ENCODE data around the gene AP4B1.
A peak's percentile ranks its signal among the peaks of the same experiment; 100 is the strongest.

The AP4B1 gene

GRCh38 chr1:113930499-113931161 is 26.0 kb upstream of the AP4B1 start:
- no peak for TF ChIP-seq CTCF (IDR thresholded peaks at IDR 0.05)
- TF ChIP-seq ZFX (IDR thresholded peaks at IDR 0.05; ENCODE audit: borderline replicate concordance) = no peak
- peak overlapping the region; percentile 66; the same call in 1 of the 2 replicates for H3K27ac ChIP-seq

DNA sequence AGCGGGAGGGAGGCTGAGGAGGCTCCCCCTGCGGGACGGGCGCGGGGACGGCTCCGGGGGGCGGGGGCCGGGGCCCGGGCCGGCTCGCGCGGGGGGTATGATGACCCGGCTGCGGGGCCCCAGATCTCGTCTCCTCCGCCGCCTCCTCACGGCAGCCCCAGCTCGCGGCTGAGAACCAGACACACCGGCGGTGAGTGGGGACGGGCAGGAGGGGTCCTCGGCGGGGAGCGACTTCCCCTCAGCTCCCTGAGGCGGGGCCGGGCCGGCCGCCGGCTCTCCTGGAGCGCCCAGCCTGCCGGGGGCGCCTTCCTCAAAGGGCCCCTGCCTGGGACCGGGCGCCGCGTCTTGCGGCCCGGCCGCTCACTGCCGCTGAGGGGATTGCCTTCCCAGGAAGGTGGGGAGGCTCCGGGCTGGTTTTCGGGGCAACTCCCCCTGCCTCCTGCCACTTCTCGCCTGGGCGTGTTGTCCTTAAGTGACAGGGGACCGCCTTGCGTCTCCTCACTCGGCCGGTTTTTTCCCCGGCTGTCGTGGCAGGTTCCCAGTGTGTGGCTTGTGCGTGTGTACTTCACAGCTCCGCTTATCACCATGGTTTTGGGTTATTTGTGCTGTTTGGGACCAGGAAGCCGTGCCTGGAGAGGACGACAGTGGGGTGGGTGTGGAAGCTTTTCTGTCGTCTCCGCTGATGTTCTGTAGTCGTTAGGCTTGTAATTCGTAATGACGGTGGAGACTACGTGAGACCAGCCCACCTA is 25.3 kb upstream of the AP4B1 start:
- peak; percentile 44 for TF ChIP-seq CTCF (IDR thresholded peaks at IDR 0.05)
- no peak for TF ChIP-seq ZFX (IDR thresholded peaks at IDR 0.05; ENCODE audit: borderline replicate concordance)
- peak overlapping the region; percentile 66 for H3K27ac ChIP-seq

DNA sequence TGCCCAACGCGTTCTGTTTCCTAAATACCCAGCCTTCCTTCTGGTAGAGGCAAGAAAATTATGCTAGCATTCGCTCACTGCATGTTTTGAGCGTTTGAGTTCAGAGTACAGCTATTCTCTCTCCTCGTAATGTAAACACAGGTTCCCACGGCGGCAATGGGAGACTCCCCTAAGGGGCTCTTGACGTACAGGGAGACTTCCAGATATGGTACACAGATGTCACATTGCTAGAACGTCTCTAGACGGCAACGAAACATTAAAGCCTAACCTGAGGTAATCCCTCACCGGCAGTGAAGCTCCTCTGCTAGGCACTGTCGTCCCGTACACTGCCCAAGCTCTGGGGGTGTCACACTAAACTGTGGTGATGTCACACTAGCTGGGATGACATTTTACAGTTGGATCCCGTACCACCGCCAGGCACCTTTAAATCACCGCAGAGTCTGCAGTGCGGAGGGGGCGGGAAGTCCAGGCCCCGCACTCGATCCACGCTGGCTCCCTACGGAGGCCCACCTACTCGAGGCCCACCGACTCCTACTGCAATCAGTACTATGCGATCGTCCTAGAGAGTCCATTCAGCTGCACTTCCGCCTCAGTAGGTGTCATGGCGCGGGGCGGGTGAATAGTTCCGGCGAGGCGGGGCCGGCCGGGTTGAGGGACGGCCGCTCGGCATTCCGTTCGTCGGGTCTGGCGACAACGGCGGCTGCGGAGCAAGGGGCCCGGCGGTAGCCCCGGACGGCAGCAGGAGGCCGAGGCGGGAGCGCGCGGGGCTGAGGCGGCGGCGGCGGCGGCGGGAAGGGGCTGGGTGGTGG is 24.5 kb upstream of the AP4B1 start, which contains the start of gene HIPK1:
Gene HIPK1, plus strand, starts transcription at position 384 of the 809 bp plus-strand sequence.
- no peak for TF ChIP-seq CTCF (IDR thresholded peaks at IDR 0.05)
- no peak for TF ChIP-seq ZFX (IDR thresholded peaks at IDR 0.05; ENCODE audit: borderline replicate concordance)
- H3K27ac ChIP-seq = peak within 1 kb of the TSS; percentile 66

DNA sequence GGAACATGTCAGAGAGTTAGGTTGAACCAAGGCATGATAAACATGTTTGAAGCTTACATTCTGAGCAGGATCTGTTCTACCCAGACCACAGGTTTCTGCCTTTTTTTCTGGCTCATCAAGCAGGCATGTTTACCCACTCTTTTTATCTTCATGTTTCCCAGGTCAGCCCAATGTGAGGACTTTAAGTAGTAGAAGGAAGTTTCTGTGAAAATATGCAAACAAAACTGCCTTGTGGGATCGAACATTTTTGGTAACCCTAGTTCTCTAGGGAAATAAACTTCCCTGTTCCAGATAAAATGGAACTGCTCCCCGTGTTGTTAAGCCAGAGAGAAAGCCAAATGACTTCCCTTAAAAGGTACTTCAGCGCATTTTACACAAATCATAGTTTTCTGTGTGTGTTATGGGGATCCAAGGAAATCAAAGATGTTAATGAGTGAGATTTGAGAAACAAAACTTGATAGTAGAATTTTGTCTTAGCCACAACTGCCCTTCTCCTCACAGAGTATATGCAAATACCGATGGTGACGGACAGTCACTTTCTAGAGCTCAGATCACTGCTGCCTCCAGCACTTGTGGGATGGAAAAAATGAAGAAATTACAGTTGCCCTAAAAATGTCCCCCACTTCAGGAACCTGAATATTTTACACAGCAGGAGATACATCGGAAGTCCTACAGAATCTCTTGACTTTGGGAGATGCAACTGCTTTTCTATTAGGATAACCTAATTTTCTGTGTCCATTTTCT is 23.8 kb upstream of the AP4B1 start:
- TF ChIP-seq ZFX (IDR thresholded peaks at IDR 0.05; ENCODE audit: borderline replicate concordance) (no peak), CTCF (IDR thresholded peaks at IDR 0.05) (no peak)
- H3K27ac ChIP-seq = peak overlapping the region; percentile 66

DNA sequence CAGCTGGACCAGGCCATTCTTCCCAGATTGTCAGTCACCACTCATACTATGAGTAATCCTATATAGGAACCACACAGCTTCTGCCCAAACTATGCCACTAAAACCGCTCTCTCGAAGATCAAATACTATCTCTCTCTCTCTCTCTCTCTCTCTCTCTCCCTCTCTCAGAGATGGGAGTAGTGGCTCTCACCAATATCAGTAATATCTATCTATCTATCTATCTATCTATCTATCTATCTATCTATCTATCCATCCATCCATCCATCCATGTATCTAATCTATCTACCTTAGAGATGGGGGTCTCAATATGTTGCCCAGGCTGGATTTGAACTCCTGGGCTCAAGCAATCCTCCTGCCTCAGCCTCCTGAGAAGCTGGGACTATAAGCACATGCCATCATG is 19.9 kb upstream of the AP4B1 start:
- TF ChIP-seq ZFX (IDR thresholded peaks at IDR 0.05; ENCODE audit: borderline replicate concordance) (no peak), CTCF (IDR thresholded peaks at IDR 0.05) (no peak)
- no peak overlapping the region for H3K27ac ChIP-seq

- no peak for TF ChIP-seq CTCF (IDR thresholded peaks at IDR 0.05)
- TF ChIP-seq ZFX (IDR thresholded peaks at IDR 0.05; ENCODE audit: borderline replicate concordance) = no peak
- H3K27ac ChIP-seq = no peak overlapping the region
These were observed 18.4 kb upstream of the AP4B1 start for GRCh38 chr1:113922957-113923356.

Data from 22Rv1 (cell line).